Liver (tissue), 9 donors: ENCODE measurements around the gene EVC2. TPM values are rescaled to one million over a fixed set of nuclear protein-coding genes. Genes with fewer than 3 reads are reported as not detected.

Source experiments
- DNase-seq: peaks from one replicate; pipeline ENCODE4 v3.0.0-alpha.2; 2017; ENCODE audit warnings: low spot score
- H3K27ac ChIP-seq, 2 donors: one replicate each; pipeline ENCODE4 v1.7.0; 2013; ENCODE audit warnings: inconsistent platforms in 2 of 2, low read length in 2 of 2, control low read depth in 1 of 2, low read depth in 1 of 2, mild to moderate bottlenecking in 1 of 2
- H3K27me3 ChIP-seq, 4 donors: one replicate each; pipeline versions ENCODE4 v1.6.1 to v1.7.0; 2013; ENCODE audit warnings: low read length in 3 of 4, inconsistent platforms in 1 of 4, mild to moderate bottlenecking in 1 of 4, moderate library complexity in 1 of 4; ENCODE audit not compliant: control insufficient read depth in 4 of 4, insufficient read depth in 4 of 4
- H3K36me3 ChIP-seq, 4 donors: one replicate each; pipeline versions ENCODE4 v1.6.1 to v1.7.0; 2013; ENCODE audit warnings: low read length in 3 of 4, mild to moderate bottlenecking in 3 of 4, low read depth in 1 of 4, moderate library complexity in 1 of 4; ENCODE audit not compliant: control insufficient read depth in 4 of 4, insufficient read depth in 3 of 4
- H3K4me1 ChIP-seq, 4 donors: one replicate each; pipeline versions ENCODE4 v1.6.1 to v1.7.0; 2013; ENCODE audit warnings: low read length in 3 of 4, mild to moderate bottlenecking in 3 of 4, moderate library complexity in 1 of 4; ENCODE audit not compliant: control insufficient read depth in 4 of 4, insufficient read depth in 4 of 4
- H3K4me3 ChIP-seq, 3 donors: one replicate each; pipeline versions ENCODE4 v1.6.1 to v1.7.0; 2013; ENCODE audit warnings: low read length in 3 of 3, control low read depth in 1 of 3, low read depth in 1 of 3, mild to moderate bottlenecking in 1 of 3
- H3K9ac ChIP-seq, 2 donors: one replicate each; pipeline ENCODE4 v1.7.0; 2013; ENCODE audit warnings: low read length in 2 of 2, mild to moderate bottlenecking in 2 of 2, moderate library complexity in 2 of 2, control low read depth in 1 of 2, low read depth in 1 of 2
- H3K9me3 ChIP-seq, 4 donors: one replicate each; pipeline versions ENCODE4 v1.6.1 to v1.7.0; 2013; ENCODE audit warnings: low read length in 3 of 4; ENCODE audit not compliant: control insufficient read depth in 4 of 4
- EGR1 ChIP-seq, 2 donors: IDR thresholded peaks; 2 replicates each; pipeline ENCODE4 v1.6.1; 2016 to 2018; ENCODE audit warnings: antibody characterized with exemption in 2 of 2, low read depth in 2 of 2
- FOXA1 ChIP-seq: IDR thresholded peaks from 2 replicates; pipeline ENCODE4 v1.6.1; 2016; ENCODE audit warnings: antibody characterized with exemption
- FOXA2 ChIP-seq: IDR thresholded peaks from 2 replicates; pipeline ENCODE4 v1.6.1; 2016; ENCODE audit warnings: antibody characterized with exemption
- GABPA ChIP-seq, 2 donors: IDR thresholded peaks in 1 of 2; conservative IDR thresholded peaks in 1 of 2; 2 replicates each; pipeline ENCODE4 v1.6.1; 2016; ENCODE audit warnings: antibody characterized with exemption in 2 of 2, mild to moderate bottlenecking in 1 of 2, moderate library complexity in 1 of 2
- HNF4A ChIP-seq, 2 donors: conservative IDR thresholded peaks; 2 replicates each; pipeline ENCODE4 v1.6.1; 2016; ENCODE audit warnings: antibody characterized with exemption in 2 of 2, mild to moderate bottlenecking in 2 of 2
- HNF4G ChIP-seq: IDR thresholded peaks from 2 replicates; pipeline ENCODE4 v1.6.1; 2016; ENCODE audit warnings: antibody characterized with exemption
- JUND ChIP-seq, 2 donors: IDR thresholded peaks; 2 replicates each; pipeline ENCODE4 v1.6.1; 2016; ENCODE audit warnings: antibody characterized with exemption in 2 of 2
- MAX ChIP-seq: IDR thresholded peaks from 2 replicates; pipeline ENCODE4 v1.6.1; 2016; ENCODE audit warnings: antibody characterized with exemption
- NR2F2 ChIP-seq: IDR thresholded peaks from 2 replicates; pipeline ENCODE4 v1.6.1; 2016; ENCODE audit warnings: antibody characterized with exemption
- RAD21 ChIP-seq, 2 donors: IDR thresholded peaks; 2 replicates each; pipeline ENCODE4 v1.6.1; 2016; ENCODE audit warnings: antibody characterized with exemption in 2 of 2, mild to moderate bottlenecking in 2 of 2
- RXRA ChIP-seq, 2 donors: IDR thresholded peaks; 2 replicates each; pipeline ENCODE4 v1.6.1; 2017 to 2018; ENCODE audit warnings: antibody characterized with exemption in 2 of 2, mild to moderate bottlenecking in 1 of 2
- SP1 ChIP-seq: IDR thresholded peaks from 2 replicates; pipeline ENCODE4 v1.6.1; 2018; ENCODE audit warnings: antibody characterized with exemption, mild to moderate bottlenecking
- TAF1 ChIP-seq: conservative IDR thresholded peaks from 2 replicates; pipeline ENCODE4 v1.6.1; 2016; ENCODE audit warnings: antibody characterized with exemption, mild to moderate bottlenecking
- YY1 ChIP-seq: IDR thresholded peaks from 2 replicates; pipeline ENCODE4 v1.6.1; 2016; ENCODE audit warnings: antibody characterized with exemption, mild to moderate bottlenecking
- ZBTB33 ChIP-seq: IDR thresholded peaks from 2 replicates; pipeline ENCODE4 v1.6.1; 2016; ENCODE audit warnings: antibody characterized with exemption
- WGBS: extraction: QIAGEN DNeasy Blood & Tissue Kit; methylation state at CpG from one replicate; pipeline ENCODE4 v1.1.7; 2013; 5-methylcytosine and 5-hydroxymethylcytosine counted together
- polyA plus RNA-seq, 2 donors: library from polyadenylated mRNA; stranded (reverse) in 1 of 2; unstranded in 1 of 2; fragments of 200-250 nt in 1 of 2; fragments of >200 nt in 1 of 2; fragmentation: Nextera tagmentation in 1 of 2; extraction: Ambion mirVana in 1 of 2; gene quantifications; one replicate each; pipeline versions ENCODE4 v1.2.1 to v1.2.3, GENCODE V29; 2013 to 2015
- total RNA-seq, 2 donors: library from RNA; depleted of rRNA; stranded (reverse); fragments of >200 nt; gene quantifications; one replicate each; pipeline ENCODE4 v1.2.3, GENCODE V29; 2014
- TF ChIP-seq, protein P1 (sequence below): IDR thresholded peaks from 2 replicates; pipeline ENCODE4 v1.6.1; 2016; ENCODE audit warnings: antibody characterized with exemption, mild to moderate bottlenecking
- TF ChIP-seq, protein P2 (sequence below): fragments of 150-350 bp; IDR thresholded peaks from 2 replicates; pipeline ENCODE4 v1.5.1; 2017; ENCODE audit warnings: improper control_type of control experiment, low read depth, low read length; ENCODE audit not compliant: missing input control
- donor health status: healthy.
- donor health status: healthy.
- donor health status: healthy.
- donor health status: healthy.
- donor health status: healthy.

Gene EVC2
- total and polyA plus RNA-seq, 4 donors = 0.26 to 1.3 (median 0.57) TPM

- 92% methylated on average over 11 of the region's 11 CpGs for WGBS
- Histone ChIP-seq H3K4me3 (no peak overlapping the region), H3K9ac (no peak overlapping the region), H3K9me3 (peaks cover 0 to 2% (median 0%) of the 10 kb centered on the region in 4 donors), H3K4me1 (peaks cover 0 to 21% (median 11%) of the 10 kb centered on the region in 4 donors), H3K36me3 (no peaks in the 10 kb centered on the region), H3K27me3 (peaks cover 0 to 4% (median 0%) of the 10 kb centered on the region in 4 donors), H3K27ac (no peak overlapping the region)
- TF ChIP-seq HNF4A (conservative IDR thresholded peaks at IDR 0.05) (no peak), FOXA2 (no peak), FOXA1 (no peak), JUND (IDR thresholded peaks at IDR 0.05) (no peak), RAD21 (IDR thresholded peaks at IDR 0.05) (no peak), GABPA (IDR thresholded peaks at IDR 0.05 in 1 of 2, conservative IDR thresholded peaks at IDR 0.05 in 1 of 2) (no peak), RXRA (IDR thresholded peaks at IDR 0.05) (no peak), TAF1 (no peak), HNF4G (no peak), SP1 (no peak), EGR1 (IDR thresholded peaks at IDR 0.05; ENCODE audit: low read depth in 2 of 2) (no peak), MAX (no peak), YY1 (no peak), NR2F2 (no peak)
- TF ChIP-seq, protein P1, sequence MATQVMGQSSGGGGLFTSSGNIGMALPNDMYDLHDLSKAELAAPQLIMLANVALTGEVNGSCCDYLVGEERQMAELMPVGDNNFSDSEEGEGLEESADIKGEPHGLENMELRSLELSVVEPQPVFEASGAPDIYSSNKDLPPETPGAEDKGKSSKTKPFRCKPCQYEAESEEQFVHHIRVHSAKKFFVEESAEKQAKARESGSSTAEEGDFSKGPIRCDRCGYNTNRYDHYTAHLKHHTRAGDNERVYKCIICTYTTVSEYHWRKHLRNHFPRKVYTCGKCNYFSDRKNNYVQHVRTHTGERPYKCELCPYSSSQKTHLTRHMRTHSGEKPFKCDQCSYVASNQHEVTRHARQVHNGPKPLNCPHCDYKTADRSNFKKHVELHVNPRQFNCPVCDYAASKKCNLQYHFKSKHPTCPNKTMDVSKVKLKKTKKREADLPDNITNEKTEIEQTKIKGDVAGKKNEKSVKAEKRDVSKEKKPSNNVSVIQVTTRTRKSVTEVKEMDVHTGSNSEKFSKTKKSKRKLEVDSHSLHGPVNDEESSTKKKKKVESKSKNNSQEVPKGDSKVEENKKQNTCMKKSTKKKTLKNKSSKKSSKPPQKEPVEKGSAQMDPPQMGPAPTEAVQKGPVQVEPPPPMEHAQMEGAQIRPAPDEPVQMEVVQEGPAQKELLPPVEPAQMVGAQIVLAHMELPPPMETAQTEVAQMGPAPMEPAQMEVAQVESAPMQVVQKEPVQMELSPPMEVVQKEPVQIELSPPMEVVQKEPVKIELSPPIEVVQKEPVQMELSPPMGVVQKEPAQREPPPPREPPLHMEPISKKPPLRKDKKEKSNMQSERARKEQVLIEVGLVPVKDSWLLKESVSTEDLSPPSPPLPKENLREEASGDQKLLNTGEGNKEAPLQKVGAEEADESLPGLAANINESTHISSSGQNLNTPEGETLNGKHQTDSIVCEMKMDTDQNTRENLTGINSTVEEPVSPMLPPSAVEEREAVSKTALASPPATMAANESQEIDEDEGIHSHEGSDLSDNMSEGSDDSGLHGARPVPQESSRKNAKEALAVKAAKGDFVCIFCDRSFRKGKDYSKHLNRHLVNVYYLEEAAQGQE = no peak
- TF ChIP-seq, protein P2, sequence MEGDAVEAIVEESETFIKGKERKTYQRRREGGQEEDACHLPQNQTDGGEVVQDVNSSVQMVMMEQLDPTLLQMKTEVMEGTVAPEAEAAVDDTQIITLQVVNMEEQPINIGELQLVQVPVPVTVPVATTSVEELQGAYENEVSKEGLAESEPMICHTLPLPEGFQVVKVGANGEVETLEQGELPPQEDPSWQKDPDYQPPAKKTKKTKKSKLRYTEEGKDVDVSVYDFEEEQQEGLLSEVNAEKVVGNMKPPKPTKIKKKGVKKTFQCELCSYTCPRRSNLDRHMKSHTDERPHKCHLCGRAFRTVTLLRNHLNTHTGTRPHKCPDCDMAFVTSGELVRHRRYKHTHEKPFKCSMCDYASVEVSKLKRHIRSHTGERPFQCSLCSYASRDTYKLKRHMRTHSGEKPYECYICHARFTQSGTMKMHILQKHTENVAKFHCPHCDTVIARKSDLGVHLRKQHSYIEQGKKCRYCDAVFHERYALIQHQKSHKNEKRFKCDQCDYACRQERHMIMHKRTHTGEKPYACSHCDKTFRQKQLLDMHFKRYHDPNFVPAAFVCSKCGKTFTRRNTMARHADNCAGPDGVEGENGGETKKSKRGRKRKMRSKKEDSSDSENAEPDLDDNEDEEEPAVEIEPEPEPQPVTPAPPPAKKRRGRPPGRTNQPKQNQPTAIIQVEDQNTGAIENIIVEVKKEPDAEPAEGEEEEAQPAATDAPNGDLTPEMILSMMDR = no peak
- DNase-seq = no peak
Measured at GRCh38 chr4:5706486-5707290, 1.7 kb downstream of the EVC2 start.

- Histone ChIP-seq H3K36me3 (no peaks in the 10 kb centered on the region), H3K9ac (no peak overlapping the region), H3K27ac (no peak overlapping the region), H3K4me1 (peaks cover 0 to 16% (median 7%) of the 10 kb centered on the region in 4 donors), H3K4me3 (no peak overlapping the region), H3K27me3 (peaks cover 0 to 3% (median 0%) of the 10 kb centered on the region in 4 donors), H3K9me3 (peaks cover 0 to 2% (median 0%) of the 10 kb centered on the region in 4 donors)
- WGBS = 76% methylated on average over 5 of the region's 5 CpGs
- DNase-seq = no peak
- TF ChIP-seq ZBTB33 (no peak), NR2F2 (no peak), FOXA1 (no peak)
- TF ChIP-seq, protein P1 = no peak
- TF ChIP-seq, protein P2 = no peak
Measured at GRCh38 chr4:5705647-5706320, 2.6 kb downstream of the EVC2 start.
